ENCODE results near the gene MLXIP.

- TF ChIP-seq, protein P1, sequence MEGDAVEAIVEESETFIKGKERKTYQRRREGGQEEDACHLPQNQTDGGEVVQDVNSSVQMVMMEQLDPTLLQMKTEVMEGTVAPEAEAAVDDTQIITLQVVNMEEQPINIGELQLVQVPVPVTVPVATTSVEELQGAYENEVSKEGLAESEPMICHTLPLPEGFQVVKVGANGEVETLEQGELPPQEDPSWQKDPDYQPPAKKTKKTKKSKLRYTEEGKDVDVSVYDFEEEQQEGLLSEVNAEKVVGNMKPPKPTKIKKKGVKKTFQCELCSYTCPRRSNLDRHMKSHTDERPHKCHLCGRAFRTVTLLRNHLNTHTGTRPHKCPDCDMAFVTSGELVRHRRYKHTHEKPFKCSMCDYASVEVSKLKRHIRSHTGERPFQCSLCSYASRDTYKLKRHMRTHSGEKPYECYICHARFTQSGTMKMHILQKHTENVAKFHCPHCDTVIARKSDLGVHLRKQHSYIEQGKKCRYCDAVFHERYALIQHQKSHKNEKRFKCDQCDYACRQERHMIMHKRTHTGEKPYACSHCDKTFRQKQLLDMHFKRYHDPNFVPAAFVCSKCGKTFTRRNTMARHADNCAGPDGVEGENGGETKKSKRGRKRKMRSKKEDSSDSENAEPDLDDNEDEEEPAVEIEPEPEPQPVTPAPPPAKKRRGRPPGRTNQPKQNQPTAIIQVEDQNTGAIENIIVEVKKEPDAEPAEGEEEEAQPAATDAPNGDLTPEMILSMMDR (IDR thresholded peaks at IDR 0.05), result no peak
- no peak for TF ChIP-seq REST (IDR thresholded peaks at IDR 0.05; ENCODE audit: insufficient read depth in 1 of 2, low read depth in 2 of 2, low read length in 1 of 2)
- no peak for TF ChIP-seq POLR2AphosphoS5 (IDR thresholded peaks at IDR 0.05; ENCODE audit: low read depth, low read length)
- no peak for TF ChIP-seq SIN3A (IDR thresholded peaks at IDR 0.05; ENCODE audit: borderline replicate concordance, insufficient read depth, low read depth, low read length)
Measured at GRCh38 chr12:122042910-122043309, 35.6 kb upstream of the MLXIP start.

All from Panc1 (cell line).